ENCODE data around the gene MSL3B.

MSL3B gene

DNA sequence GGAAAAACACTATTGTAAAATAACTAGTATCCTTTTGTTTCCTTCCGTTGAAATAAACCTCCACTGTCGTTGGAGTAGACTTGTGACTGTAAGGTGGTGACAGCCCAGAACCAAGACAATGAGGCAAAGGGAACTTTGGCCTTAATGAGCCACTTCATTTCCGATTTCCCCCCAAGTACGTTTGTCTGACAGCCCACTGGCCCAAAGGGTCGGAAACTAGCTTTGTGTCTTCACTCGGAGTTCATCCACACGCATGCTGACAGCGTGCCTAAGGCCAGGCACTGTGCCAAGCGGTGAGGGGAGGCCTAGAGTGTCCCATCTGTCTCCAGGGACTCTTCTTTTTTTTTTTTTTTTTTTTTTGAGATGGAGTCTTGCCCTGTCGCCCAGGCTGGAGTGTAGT lies 34.8 kb downstream of the MSL3B start:
- DNase-seq (ENCODE audit: low read depth in 3 of 3), result no peak

DNA sequence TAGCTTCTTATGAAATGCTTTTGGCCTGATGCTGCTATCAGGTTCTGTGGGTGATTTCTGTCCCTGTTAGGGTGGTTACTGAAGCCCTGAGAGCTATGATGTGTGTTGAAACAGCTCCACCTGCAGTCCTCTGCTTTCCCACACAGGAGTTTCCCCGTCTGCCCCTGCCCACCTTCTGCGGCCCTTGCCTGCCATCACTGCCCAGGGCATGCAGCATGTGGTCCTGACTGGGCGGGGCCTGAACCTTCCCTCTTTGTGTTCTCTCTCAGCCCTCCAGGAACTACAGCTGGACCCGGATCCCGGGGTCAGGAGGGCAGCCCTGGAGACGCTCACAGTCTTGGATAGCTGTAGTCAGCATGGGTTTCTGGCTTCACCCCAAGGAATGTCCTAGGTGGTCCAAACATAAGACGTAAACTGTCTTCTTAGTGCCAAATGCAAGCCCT lies 35.3 kb downstream of the MSL3B start:
- DNase-seq (ENCODE audit: low read depth in 3 of 3), result no peak

DNA sequence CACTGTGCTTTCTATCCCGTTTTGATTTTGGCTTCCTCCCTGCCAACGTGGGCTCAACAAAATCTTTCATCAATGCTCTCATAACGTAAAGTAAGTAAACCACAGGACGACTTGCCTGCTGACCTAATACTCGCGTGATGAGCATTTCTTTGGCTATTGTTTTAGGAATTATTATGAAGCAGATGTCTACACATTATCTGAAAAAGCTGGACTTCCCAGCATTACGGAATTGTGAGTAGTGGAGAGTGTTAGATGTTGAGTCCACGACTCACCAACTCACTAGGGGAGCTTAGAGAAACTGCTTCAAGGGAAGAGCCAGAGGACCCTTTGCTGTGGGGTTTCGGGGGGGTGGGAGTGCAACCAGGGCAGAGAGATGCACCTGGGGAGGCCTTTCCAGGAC lies 35.8 kb downstream of the MSL3B start:
- DNase-seq (ENCODE audit: low read depth in 3 of 3), result no peak

DNA sequence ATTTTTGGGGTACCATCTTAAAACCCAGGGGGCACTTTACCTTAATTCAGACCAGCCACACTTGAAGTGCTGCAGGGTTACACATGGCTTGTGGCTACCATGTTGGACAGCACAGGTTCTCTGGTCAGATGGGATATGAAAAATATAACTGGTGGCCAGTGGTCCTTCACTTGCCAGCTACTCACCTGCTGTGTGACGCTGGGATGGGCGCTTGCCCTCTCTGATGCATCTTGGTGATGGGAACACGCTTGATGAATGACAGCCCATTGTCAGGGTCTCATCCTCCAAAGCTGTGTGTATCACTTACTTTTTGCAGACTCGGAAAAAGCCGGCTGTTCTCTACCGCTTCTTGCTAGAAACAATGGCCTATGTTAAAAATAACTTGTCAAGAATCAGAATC lies 36.3 kb downstream of the MSL3B start:
- no peak for DNase-seq (ENCODE audit: low read depth in 3 of 3)

DNA sequence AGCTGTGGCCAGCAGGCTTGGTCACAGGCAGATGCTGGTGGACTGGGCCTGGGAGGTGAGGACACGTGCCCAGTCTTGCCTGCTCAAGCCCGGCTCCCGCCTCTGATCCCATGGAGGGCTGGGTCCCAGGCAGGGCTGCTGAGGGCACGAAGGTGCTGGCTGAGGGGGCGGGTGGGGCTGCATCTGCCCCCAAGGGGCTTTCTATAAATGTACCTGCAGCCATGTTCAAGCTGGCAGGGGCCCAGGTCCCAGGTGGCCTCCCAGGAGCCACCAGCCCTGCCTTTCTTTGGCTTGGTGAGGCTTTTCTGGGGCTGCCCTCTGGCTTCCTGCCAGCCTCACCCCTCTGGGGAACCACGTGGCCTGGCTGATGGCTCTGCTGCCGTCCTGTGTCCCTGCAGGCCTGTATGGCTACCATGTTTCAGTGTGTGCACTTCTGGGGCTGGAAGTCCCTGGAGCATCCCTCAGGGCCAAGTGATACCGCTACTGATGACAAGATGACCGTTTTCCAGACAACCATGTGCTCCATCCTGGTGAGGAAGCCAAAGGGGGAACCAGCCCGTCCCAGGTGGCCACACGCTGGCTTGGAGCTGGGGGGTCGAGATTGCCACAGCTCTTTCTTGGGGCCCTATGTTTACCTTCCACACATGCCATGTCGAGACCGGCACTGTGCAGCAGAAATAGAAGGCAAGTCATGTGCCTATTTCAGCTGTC lies 37.0 kb downstream of the MSL3B start:
- DNase-seq (ENCODE audit: low read depth in 3 of 3), result no peak

DNA sequence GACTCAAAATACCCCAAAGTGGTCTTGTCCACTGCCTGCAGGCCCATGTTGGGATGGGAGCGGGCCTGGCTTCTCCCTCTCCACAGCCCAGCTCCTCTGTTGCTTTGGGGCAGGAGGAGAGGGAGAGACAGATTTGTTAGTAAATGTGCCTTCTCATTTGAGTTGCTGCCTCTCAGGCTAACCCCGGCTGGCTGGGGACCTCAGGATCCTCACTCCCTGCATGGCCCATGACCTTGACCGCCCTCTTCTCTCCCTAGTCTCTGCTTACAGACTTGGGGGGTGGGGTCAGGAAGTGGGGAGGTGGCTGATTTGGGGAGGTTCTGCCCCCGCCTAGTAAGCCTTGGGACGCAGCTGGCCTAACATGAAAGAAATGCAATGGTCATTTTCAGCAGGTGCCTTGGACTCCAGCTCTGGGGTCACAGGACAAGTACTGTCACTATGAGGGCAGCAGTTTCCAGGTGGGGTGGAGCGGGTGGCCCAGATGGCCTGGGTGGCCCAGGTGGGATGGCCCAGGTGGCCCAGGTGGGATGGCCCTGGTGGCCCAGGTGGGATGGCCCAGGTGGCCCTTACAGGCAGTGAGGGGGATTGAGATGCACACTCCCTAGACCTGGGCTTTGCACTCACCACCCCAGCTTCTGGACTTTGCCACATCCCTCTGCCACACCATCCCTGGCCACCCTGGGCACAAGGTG lies 37.9 kb downstream of the MSL3B start:
- DNase-seq (ENCODE audit: low read depth in 3 of 3), result no peak

DNA sequence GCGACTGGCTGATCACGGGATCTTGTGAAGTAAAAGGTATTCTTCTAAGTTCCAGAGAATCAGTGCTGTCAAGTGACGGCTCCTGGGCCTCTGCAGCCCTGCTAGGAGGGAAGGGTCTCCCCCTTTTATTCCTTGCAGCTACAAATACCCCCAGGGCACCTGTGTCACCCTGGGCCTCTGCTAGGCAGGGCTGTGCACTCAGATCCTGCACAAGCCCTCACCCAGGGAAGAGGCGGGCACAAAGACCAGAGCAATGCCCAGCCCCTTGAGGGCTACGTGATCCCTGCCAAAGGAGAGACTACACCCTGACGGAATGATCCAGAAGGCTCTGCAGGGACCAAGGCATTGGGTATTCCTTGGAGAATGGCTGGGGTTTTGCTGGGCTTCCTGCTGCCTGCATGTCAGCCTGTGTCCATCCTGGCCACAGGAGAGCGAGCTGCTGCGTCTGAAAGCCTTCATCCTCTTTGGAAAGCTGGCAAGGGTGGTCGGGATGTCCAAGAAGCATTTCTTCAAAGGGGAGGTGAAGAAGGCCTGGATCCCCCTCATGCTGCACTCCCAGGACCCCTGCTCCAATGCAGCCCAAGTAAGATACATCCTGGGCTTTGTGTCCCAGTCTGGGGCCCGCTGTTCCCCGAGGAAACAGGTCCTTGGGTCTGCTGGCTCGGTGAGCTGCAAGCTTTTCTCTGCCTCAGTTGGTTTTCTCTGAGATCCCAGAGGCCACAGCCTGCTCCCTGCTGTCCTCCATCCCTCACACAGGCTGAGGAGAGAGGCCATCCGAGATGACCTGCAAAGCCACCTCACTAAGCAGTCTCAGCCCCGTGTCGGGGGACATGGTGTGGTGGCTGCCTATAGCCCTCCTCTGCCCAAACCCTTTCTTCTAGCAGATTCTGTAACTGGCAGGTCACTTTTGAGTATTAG lies 38.7 kb downstream of the MSL3B start:
- DNase-seq (ENCODE audit: low read depth in 3 of 3), result no peak

DNA sequence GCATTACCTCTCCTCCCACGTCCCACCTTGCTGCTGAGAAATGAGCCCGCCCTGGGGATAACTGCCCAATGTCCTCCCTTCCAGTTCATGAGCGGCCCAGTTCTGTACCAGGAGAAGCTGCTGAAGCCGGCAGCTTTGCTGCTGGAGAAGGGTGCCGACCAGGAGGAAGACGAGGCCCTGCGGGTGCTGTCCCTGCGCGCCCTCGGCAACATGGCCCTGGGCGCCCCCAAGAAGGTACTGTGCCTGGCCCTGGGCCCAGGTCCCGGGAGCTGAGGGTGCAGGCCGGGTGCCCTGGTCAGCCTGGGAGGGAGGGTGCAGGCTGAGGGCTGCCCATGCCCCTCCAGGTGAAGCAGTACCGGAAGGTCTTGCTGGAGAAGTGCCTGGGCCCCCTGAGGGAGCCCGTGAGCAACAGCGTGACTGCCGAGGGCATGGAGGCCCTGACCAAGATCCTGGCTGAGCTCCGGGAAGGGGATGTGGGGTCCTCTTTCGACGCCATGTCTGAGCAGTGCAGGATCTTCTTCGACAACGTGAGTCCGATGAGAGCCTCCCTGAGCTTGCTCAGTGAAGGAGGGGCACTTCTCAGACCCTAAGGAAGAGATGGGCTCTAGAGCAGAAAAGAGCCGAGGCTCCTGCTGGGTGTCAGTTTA lies 39.5 kb downstream of the MSL3B start:
- no peak for DNase-seq (ENCODE audit: low read depth in 3 of 3)

DNA sequence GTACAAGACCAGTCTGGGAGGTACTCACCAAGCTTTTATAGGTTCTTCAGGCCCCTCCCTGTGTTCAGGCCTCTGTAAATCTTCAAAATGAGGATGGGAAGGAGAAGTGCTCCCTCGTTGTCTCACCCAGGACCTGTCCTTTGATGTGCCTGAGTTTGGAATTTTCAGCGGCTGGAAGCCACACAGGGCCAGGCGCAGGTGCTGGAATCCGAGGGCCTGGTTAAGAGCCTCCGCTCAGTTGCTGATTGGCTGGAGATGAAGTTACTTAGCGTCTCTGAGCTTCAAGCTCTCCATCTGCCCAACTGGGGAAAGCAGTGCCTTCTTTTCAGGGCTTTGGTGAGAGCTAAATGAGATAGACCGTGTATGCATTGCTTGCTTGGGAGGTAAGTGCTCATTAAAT lies 43.8 kb downstream of the MSL3B start:
- DNase-seq (ENCODE audit: low read depth in 3 of 3), result no peak

DNA sequence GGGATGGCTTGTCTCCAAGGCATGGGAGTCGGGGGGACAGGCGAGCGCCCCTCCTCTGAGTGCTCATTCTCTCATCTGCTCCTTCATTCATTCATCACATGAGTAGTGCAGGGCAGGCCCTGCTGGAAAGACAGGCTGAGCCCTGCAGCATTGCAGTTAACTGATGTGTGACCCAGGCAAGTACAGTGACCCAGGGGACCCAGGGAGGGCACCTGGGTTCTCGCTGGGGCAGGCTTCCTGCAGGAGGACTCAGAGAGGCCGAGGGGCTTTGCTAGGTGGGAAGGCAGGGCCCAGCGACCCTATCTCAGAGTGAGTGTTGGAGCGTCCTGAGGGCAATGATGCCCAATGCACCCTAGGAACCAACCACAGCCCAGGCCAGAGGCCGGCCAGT lies 44.5 kb downstream of the MSL3B start:
- no peak for DNase-seq (ENCODE audit: low read depth in 3 of 3)

DNA sequence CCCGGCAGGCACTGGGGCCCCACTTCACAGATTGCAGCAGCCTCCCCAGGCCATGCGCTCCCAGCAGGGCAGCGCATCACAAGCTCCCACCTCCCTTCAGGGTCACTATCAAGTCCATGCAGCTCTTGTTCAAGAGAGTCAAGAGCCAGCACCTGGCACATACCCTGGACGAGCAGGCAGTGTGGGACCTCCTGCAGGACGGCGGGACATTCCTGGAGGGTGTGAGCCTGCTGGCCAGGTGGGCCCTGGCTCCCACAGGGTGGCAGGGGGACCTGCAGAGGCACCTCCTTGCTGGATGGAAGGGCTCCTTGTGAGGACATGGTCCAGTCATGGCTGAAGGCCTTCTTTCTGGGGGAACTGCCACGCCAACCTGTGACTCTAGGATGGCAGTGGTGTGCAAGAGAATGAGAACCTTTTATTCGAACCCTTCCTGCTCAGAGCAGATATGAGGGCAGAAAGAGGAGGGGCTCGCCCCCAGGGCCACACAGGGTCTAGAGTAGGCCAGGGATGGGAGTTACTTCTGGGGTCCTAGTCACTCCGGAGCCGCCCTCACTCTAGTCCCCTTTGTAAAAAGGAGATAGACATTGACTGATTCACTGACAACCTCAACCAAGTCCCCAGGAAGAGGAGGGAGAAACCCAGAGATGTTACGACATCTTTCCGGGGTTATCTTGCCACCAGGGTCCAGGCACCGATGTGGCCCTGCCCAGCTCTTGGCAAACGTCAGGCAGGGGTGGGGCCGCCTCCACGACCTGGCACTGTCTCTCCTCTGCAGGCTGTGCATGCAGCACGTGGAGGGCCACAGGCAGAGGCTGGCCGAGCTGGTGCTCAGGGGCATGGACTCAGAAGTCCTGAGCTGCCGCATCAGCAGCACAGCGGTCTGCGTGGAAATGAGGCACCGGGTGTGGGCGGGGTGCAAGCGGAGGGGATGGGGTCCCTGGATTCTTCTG lies 45.1 kb downstream of the MSL3B start:
- no peak for DNase-seq (ENCODE audit: low read depth in 3 of 3)

DNA sequence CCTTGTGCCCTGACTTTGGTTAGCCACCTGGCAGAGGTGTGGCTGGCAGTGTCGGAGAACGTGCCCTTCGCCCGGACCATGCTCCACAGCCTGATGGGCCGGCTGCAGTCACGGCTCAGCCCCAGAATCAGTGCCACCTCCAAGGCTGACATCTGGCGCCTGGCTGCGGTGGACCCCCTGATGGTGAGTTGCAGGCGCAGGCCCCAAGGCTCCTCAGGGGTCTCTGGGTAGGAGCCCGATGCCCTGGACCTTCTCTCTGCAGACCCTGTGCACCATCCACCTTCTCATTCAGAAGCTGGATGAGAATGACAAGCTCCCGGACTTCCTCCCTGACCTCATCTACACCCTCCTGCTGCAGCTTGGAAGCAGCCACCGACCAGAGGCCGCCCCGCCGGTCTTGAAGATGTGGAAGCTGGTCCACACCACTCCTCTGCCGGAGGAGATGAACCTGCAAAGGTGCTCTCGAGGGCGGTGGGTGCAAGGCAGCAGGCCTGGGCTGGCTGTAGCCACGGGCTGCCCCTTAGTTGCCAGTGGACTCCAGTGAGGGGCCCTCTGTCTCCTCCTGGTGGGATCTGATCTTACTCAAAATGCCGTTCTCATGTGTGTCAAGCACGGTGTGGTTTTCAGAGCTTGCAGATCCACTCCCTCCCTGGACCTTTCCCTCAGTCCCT lies 46.0 kb downstream of the MSL3B start:
- no peak for DNase-seq (ENCODE audit: low read depth in 3 of 3)

DNA sequence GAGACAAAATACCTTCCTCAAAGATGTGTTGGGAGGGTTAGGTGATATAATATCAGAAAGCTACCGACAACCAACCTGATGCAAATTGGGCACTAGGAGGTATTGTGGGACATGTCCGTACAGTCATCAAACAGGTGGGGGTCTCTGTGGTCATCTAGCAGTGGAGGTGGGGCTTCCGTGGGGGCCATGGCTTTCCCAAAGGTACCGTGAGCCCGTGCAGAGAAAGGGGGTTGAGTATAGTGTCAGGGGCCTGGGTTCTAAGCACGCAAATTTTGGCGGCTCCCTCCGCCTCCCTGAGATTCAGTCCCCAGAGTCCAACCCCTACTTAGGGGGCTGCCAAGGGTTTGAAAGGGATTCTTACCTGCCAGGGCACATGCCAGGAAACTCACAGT lies 46.5 kb downstream of the MSL3B start:
- DNase-seq (ENCODE audit: low read depth in 3 of 3), result no peak

DNA sequence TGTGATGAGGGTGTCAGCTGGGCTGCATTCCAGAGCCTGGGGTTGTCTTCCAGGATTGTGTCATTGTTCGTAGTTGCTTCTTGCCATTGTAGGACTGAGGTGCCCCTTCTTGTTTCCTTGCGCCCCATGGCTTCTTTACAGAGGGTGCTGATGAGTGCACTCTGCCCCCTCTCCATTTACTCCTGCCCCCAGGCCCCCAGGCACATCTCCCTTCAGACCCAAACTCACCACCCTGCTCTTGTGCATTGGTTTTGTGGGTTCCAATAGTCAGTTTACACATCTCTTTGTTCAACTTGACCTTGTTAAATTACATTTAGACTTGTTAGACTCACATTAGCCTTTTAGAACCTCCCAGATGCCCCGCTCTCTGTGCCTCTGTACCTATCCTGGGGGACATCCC lies 47.0 kb downstream of the MSL3B start:
- no peak for DNase-seq (ENCODE audit: low read depth in 3 of 3)

DNA sequence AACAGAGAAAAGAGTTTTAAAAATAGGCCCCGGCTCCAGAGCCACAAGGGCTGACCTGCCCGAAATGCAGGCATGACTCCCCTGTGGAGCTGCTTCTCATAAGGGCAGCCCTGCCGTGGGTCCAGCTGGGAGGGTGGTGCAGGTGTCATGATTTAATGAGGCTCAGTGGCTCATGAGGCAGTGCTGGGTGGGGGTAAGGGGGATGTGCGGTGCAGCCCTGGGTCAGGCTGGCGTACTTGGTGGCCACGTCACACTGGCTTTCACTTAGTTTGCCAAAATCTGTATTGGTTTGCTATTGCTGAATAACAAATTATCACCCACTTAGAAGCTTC lies 47.4 kb downstream of the MSL3B start:
- DNase-seq (ENCODE audit: low read depth in 3 of 3), result no peak

DNA sequence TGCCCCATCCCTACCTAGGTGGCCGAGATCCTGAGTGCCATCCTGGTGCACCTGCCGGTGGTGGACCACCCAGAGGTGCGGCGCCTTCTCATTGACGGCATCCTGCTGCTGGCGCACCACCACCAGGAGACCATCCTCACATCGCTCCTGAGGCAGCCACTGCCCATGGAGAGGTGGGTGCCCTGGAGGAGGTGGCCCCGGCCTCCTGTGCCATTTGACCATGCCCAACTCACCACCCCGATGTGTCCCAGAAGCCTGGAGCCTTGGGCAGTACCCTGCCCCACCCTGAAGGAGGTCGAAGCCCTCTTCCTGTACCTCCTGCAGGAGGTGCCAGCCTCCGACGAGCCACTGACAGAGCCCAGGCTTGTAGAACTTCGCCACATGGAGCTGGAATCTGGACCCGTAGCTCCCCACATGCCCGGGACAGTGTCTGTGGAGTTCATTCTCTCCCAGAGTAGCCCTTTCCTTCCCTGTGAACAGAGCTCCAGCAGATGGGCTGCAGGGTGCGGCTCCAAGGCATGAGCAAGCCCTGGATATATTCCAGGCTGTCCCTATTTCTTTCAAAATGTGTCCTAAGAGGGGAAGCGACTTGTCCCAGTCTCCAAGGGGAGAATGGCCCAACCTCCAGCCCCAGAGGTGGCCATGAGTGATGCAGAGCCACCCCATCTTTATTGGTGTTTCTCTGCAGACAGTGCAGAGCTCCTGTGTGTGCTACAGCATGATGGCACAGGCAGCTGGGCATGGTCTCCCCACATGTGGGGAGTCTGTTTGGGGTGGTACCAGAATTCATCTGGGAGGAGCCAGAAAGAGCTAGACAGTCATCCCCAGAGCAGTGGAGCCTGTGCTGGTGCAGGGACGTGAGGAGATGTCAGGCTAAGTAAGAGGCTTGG lies 48.1 kb downstream of the MSL3B start:
- no peak for DNase-seq (ENCODE audit: low read depth in 3 of 3)

DNA sequence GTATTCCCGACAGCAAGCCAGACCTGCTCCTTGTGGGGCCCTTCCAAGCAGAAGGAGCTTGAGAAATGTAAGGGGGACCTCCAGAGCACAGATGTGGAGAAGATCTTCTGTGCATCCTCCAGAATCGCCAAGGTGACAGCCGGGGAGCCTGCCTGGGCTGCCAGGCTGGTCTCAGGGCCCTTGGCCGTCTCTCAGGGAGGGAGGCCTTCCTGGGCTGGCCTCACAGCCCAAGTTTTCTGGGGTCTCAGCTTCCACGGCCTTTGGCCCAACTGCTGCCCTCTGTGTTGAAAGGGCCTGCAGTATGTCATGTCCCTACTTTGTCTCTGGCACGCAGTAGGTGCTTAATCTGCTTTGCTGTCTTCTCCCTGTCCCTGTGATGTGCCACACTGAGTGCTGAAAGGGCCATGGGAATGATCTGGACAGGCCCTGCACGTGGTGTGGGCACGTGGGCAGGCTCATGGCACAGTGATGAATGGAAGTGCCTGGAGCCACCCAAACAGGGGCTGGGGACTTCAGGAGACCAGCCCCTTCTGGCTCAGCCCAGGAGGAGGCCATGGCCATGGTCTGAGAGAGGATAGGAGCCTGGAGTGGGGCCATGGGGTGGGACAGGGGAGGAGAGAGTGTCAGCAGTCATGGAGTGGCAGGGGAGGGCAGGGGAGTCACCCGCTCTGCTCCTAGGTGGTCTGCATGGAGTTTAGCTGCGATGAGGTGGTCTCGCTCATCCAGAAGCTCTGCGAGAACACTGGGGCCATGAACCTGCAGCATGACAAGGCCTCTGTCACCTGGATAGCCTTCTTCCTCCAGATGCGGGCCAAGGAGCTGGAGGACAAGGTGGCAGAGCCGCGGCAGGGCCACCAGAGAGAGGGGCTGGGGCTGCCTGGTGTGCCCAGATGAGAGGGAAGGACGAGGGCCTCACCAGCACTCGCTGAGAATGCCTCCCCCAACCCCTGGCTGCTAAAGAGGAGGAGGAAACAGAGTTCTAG lies 49.3 kb downstream of the MSL3B start:
- DNase-seq (ENCODE audit: low read depth in 3 of 3), result no peak

DNA sequence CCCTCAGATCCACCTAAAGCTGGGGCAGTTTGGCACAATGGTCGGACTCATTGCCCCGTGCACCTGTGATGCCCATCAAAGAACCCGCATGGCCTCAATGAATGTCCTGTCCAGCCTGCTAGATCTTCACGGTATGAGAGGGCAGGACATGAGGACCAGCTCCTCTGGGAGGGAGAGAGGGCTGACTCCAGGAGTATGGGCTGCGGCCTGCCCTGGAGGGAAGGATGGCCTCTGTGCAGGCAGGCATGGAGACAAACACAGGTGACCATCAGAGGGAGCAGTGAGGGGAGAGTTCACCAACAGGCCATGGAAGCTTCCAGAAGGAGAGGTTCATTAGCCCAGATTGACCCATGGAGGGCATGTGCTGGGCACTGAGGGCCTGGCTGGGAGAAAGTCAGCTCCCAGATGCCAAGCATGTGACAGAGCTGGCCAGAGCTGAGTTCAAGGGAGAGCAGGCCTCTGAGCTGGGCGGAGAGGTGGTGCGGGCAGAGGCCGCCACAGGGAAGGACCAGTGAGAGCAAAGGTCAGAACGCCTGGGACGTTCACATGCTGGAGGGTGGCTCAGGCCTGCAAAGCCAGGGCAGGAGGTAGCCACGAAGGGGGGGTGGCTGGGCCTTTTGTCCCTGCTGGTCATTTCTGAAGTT lies 50.1 kb downstream of the MSL3B start:
- no peak for DNase-seq (ENCODE audit: low read depth in 3 of 3)

Data from stimulated activated CD4-positive, alpha-beta T cell treated with anti-CD3 and anti-CD28 coated beads, TNF-alpha, amount 100 ng/mL, for 24 hours (primary cell).